Endothelial cell (in vitro differentiated cells): Measurements from ENCODE around the gene RPL34. TPM values are rescaled to one million over a fixed set of nuclear protein-coding genes. Genes with fewer than 3 reads are reported as not detected.

ENCODE experiments used
- DNase-seq: peaks from one replicate; pipeline ENCODE4 v3.0.0; 2021; ENCODE audit warnings: low spot score
- H3K27ac Mint-ChIP-seq: one replicate; pipeline ENCODE4 v1.8.0; 2021; ENCODE audit warnings: mixed read lengths, inconsistent platforms; ENCODE audit not compliant: unreplicated experiment
- H3K27me3 Mint-ChIP-seq: one replicate; pipeline ENCODE4 v1.8.0; 2021; ENCODE audit warnings: mild to moderate bottlenecking, moderate library complexity, mixed read lengths, inconsistent platforms; ENCODE audit not compliant: unreplicated experiment
- H3K36me3 Mint-ChIP-seq: one replicate; pipeline ENCODE4 v1.8.0; 2021; ENCODE audit warnings: mild to moderate bottlenecking, low read depth, mixed read lengths, inconsistent platforms; ENCODE audit not compliant: unreplicated experiment
- H3K4me1 Mint-ChIP-seq: one replicate; pipeline ENCODE4 v1.8.0; 2021; ENCODE audit warnings: mild to moderate bottlenecking, mixed read lengths, inconsistent platforms; ENCODE audit not compliant: unreplicated experiment
- H3K4me3 Mint-ChIP-seq: one replicate; pipeline ENCODE4 v1.8.0; 2021; ENCODE audit warnings: mild to moderate bottlenecking, mixed read lengths, inconsistent platforms; ENCODE audit not compliant: unreplicated experiment
- H3K9me3 Mint-ChIP-seq: one replicate; pipeline ENCODE4 v1.8.0; 2021; ENCODE audit warnings: mixed read lengths, inconsistent platforms; ENCODE audit not compliant: unreplicated experiment
- CTCF ChIP-seq: fragments of 200-600 bp; sonication (generic); IDR thresholded peaks from one replicate; pipeline ENCODE4 v1.5.0; 2021; ENCODE audit warnings: antibody characterized with exemption; ENCODE audit not compliant: unreplicated experiment
- long read RNA-seq: library from polyadenylated mRNA; unstranded; transcript quantifications from one replicate; pipeline ENCODE4 v2.0.0, GENCODE V29; 2020; ENCODE audit not compliant: unreplicated experiment
- total RNA-seq: library from RNA; stranded (reverse); fragmentation: NEBNext Ultra II Directional; extraction: Animal tissue kit (Norgen Biotek cat#: 25700); gene quantifications from one replicate; pipeline ENCODE4 v1.2.1, GENCODE V29; 2021; ENCODE audit not compliant: unreplicated experiment

The RPL34 gene
- total RNA-seq: 1,233 TPM
- long read RNA-seq, transcript RPL34-201 (5 exons, 529 nt): minor isoform, 42 of 789 reads
- long read RNA-seq, transcript RPL34-202 (5 exons, 441 nt): major isoform, 550 of 789 reads
- long read RNA-seq, partial matches to known transcripts: 189 of 789 reads
- long read RNA-seq, other reads (novel, unspliced or antisense): 8 of 789 reads

GRCh38 chr4:108620101-108620932, at the start of gene RPL34:
TSS of gene RPL34 (plus strand) at chr4:108620576. CDS start at chr4:108621960, 1,384 bp downstream.
- H3K9me3 Mint-ChIP-seq: no peaks in the 10 kb centered on the region
- TF ChIP-seq CTCF: no peak
- DNase-seq: peak; percentile 87
- H3K4me1 Mint-ChIP-seq: peaks cover 24% of the 10 kb centered on the region
- H3K36me3 Mint-ChIP-seq: peaks cover 18% of the 10 kb centered on the region
- peaks cover 7% of the 10 kb centered on the region for H3K27me3 Mint-ChIP-seq
- H3K27ac Mint-ChIP-seq: peak within 1 kb of the TSS; percentile 84
- H3K4me3 Mint-ChIP-seq: peak within 1 kb of the TSS; percentile 96

GRCh38 chr4:108570993-108571569, 49.3 kb upstream of the RPL34 start:
- no peak overlapping the region for H3K27ac Mint-ChIP-seq
- H3K4me1 Mint-ChIP-seq: no peaks in the 10 kb centered on the region

GRCh38 chr4:108574402-108574801, 46.0 kb upstream of the RPL34 start:
- Mint-ChIP-seq H3K9me3 (no peaks in the 10 kb centered on the region), H3K27me3 (no peaks in the 10 kb centered on the region), H3K27ac (no peak overlapping the region), H3K4me3 (no peak overlapping the region), H3K4me1 (no peaks in the 10 kb centered on the region), H3K36me3 (no peaks in the 10 kb centered on the region)
- no peak for DNase-seq
- TF ChIP-seq CTCF: no peak

More at GRCh38 chr4:108570993-108571569, 49.3 kb upstream of the RPL34 start:
- no peaks in the 10 kb centered on the region for H3K9me3 Mint-ChIP-seq
- DNase-seq: no peak
- H3K4me3 Mint-ChIP-seq: no peak overlapping the region
- H3K27me3 Mint-ChIP-seq: no peaks in the 10 kb centered on the region
- no peak for TF ChIP-seq CTCF
- H3K36me3 Mint-ChIP-seq: no peaks in the 10 kb centered on the region

- Mint-ChIP-seq H3K27me3 (no peaks in the 10 kb centered on the region), H3K4me1 (peaks cover 3% of the 10 kb centered on the region), H3K27ac (no peak overlapping the region), H3K4me3 (no peak overlapping the region), H3K36me3 (no peaks in the 10 kb centered on the region), H3K9me3 (no peaks in the 10 kb centered on the region)
- no peak for TF ChIP-seq CTCF
- no peak for DNase-seq
These were observed 39.3 kb upstream of the RPL34 start for GRCh38 chr4:108581083-108581482.
